GM12878 (cell line): ENCODE data around the gene LARGE1.

Experiments
- ZBTB40 ChIP-seq: fragments of 450-650 bp; IDR thresholded peaks from 2 replicates; pipeline ENCODE4 v1.6.1; 2016; ENCODE audit warnings: mild to moderate bottlenecking, moderate library complexity, borderline replicate concordance
- TF ChIP-seq, protein P1 (sequence below), 3 experiments: IDR thresholded peaks in 2 of 3; conservative IDR thresholded peaks in 1 of 3; 2 replicates each; pipeline ENCODE4 v1.5.1; 2011; ENCODE audit warnings: low read depth in 3 of 3, low read length in 3 of 3, mild to moderate bottlenecking in 3 of 3, control low read depth in 2 of 3, moderate library complexity in 2 of 3, inconsistent platforms in 1 of 3, mixed read lengths in 1 of 3; ENCODE audit not compliant: control insufficient read depth in 2 of 3, insufficient read depth in 1 of 3; ENCODE audit errors: extremely low read depth in 1 of 3

DNA sequence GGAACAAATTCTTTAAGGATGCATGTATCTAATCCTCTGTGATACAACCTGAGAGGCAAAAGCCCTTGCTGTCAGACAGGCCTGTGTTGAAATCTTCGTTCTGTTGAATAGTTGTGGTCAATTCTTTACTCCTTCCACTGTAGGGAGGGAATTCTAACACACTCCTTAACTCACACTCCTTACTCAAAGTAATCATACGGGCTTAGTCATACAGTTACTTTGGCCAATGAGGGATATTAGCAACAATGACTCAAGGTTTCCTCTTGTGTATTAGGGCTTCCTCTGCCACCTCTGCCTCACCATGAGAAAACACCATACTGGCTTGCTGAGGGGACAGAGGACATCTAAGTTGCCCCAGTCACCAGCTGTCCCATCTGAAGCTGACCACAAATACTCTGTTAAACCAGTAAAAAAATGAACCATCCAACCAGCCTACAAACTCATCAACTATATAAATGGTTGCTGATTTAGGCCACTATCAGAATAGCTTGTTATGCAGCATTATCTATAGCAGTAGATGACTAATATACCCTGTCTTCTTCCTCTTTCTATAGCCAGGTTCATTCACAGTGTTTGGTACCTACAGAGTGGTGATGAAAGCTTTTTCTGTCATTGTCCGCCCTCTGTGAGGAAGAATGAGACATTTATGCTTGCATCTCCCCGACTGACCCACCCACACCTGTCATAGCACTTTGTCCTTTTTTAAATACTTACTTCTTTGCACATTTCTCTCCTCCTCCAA lies 539.3 kb downstream of the LARGE1 start:
- TF ChIP-seq, protein P1, sequence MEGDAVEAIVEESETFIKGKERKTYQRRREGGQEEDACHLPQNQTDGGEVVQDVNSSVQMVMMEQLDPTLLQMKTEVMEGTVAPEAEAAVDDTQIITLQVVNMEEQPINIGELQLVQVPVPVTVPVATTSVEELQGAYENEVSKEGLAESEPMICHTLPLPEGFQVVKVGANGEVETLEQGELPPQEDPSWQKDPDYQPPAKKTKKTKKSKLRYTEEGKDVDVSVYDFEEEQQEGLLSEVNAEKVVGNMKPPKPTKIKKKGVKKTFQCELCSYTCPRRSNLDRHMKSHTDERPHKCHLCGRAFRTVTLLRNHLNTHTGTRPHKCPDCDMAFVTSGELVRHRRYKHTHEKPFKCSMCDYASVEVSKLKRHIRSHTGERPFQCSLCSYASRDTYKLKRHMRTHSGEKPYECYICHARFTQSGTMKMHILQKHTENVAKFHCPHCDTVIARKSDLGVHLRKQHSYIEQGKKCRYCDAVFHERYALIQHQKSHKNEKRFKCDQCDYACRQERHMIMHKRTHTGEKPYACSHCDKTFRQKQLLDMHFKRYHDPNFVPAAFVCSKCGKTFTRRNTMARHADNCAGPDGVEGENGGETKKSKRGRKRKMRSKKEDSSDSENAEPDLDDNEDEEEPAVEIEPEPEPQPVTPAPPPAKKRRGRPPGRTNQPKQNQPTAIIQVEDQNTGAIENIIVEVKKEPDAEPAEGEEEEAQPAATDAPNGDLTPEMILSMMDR (IDR thresholded peaks at IDR 0.05 in 2 of 3, conservative IDR thresholded peaks at IDR 0.05 in 1 of 3; ENCODE audit: control insufficient read depth in 2 of 3, extremely low read depth in 1 of 3, insufficient read depth in 1 of 3, low read depth in 3 of 3, low read length in 3 of 3), result no peak
- no peak for TF ChIP-seq ZBTB40
